Adrenal gland (tissue), 12 donors: ENCODE measurements around the gene SLC6A3. TPM values are rescaled to one million over a fixed set of nuclear protein-coding genes. Genes with fewer than 3 reads are reported as not detected.

ENCODE experiments used
- DNase-seq, 7 donors: peaks; one replicate each; pipeline ENCODE4 v3.0.0-alpha.2; 2019 to 2020
- H3K27ac ChIP-seq, 5 donors: fragments of 200-600 bp; sonication (generic) in 4 of 5; 1 replicate in 3 of 5; 2 replicates in 2 of 5; pipeline versions ENCODE4 v1.5.1 to v1.8.0; 2016 to 2020; ENCODE audit warnings: mild to moderate bottlenecking in 1 of 5
- H3K27me3 ChIP-seq: fragments of 200-600 bp; 2 replicates; pipeline ENCODE4 v1.8.0; 2021
- H3K36me3 ChIP-seq, 2 donors: fragments of 200-600 bp; replicated peaks in 1 of 2; 1 replicate in 1 of 2; 2 replicates in 1 of 2; pipeline versions ENCODE4 v1.5.1 to v1.8.0; 2018 to 2022
- H3K4me1 ChIP-seq, 2 donors: fragments of 200-600 bp; replicated peaks in 1 of 2; 1 replicate in 1 of 2; 2 replicates in 1 of 2; pipeline versions ENCODE4 v1.5.1 to v1.8.0; 2018 to 2021
- H3K4me3 ChIP-seq, 4 donors: fragments of 200-600 bp; sonication (generic) in 3 of 4; one replicate each; pipeline ENCODE4 v1.5.1; 2016 to 2018
- H3K9me3 ChIP-seq, 3 donors: fragments of 200-600 bp; sonication (generic) in 1 of 3; replicated peaks in 1 of 3; 1 replicate in 2 of 3; 2 replicates in 1 of 3; pipeline versions ENCODE4 v1.5.1 to v1.8.0; 2016 to 2021
- CTCF ChIP-seq, 6 experiments: fragments of 450-650 bp in 4 of 6; fragments of 200-600 bp in 2 of 6; sonication (generic) in 1 of 6; IDR thresholded peaks; 1 replicate in 5 of 6; 2 replicates in 1 of 6; pipeline versions ENCODE4 v1.5.1 to v1.8.0; 2016 to 2021; ENCODE audit warnings: antibody characterized with exemption in 6 of 6, mild to moderate bottlenecking in 2 of 6, moderate library complexity in 1 of 6
- POLR2A ChIP-seq, 2 donors: fragments of 450-650 bp; IDR thresholded peaks; one replicate each; pipeline ENCODE4 v1.6.1; 2017; ENCODE audit warnings: antibody characterized with exemption in 2 of 2, mild to moderate bottlenecking in 2 of 2, moderate library complexity in 1 of 2
- WGBS, 4 donors: extraction: QIAGEN DNeasy Blood & Tissue Kit in 2 of 4; methylation state at CpG; one replicate each; pipeline versions ENCODE4 v1.1.5 to v1.1.7; 2013 to 2017; 5-methylcytosine and 5-hydroxymethylcytosine counted together
- intact Hi-C, 2 donors: fragments of 100-400 bp; cut with DNase I; formaldehyde crosslinking; loops; one replicate each; pipeline versions ENCODE4 v1.14.1 to v1.15.0; 2022 to 2023
- polyA plus RNA-seq, 3 donors: library from polyadenylated mRNA; stranded (reverse); fragments of 200-250 nt in 2 of 3; fragments of 350-450 nt in 1 of 3; fragmentation: Illumina TruSeq in 1 of 3; extraction: RNeasy Lipid Tissue Mini Kit (QIAGEN cat#74804) in 1 of 3; gene quantifications; one replicate each; pipeline ENCODE4 v1.2.3, GENCODE V29; 2013 to 2014
- total RNA-seq, 9 donors: library from RNA; depleted of rRNA in 4 of 9; stranded (reverse); fragments of >200 nt in 4 of 9; fragments of 120-200 nt in 1 of 9; fragmentation: NEBNext Ultra II Directional in 1 of 9; extraction: Animal tissue kit (Norgen Biotek cat#: 25700) in 1 of 9; gene quantifications; one replicate each; pipeline versions ENCODE4 v1.1.0 to v1.2.4, GENCODE V29; 2013 to 2023
- donor health status: healthy with polysubstance abuse.
- donor health status: Bipolar disorder and iron deficiency.
- donor health status: DM: yes; HTN: yes; CAD: no.
- donor health status: DM: no; HTN: no; CAD: no.
- donor health status: DM: no; HTN: no; CAD: no.
- donor health status: DM: yes; HTN: yes; CAD: no.

The SLC6A3 gene
- total and polyA plus RNA-seq, 12 donors, result 0.10 TPM; not detected in 11

GRCh38 chr5:1359031-1359645 is 86.1 kb downstream of the SLC6A3 start:
- intact Hi-C loops, result no loop called here
- Histone ChIP-seq H3K4me3 (no peak overlapping the region), H3K27me3 (peaks cover 37% of the 10 kb centered on the region), H3K9me3 (no peaks in the 10 kb centered on the region), H3K36me3 (no peaks in the 10 kb centered on the region), H3K4me1 (no peaks in the 10 kb centered on the region), H3K27ac (no peak overlapping the region)
- 60 to 69% (median 66%) methylated on average over 13 to 31 of the region's 31 CpGs for WGBS, 4 donors
- DNase-seq, result no peak
- no peak for TF ChIP-seq POLR2A (IDR thresholded peaks at IDR 0.05)
- TF ChIP-seq CTCF (IDR thresholded peaks at IDR 0.05), result no peak

- Histone ChIP-seq H3K27ac (no peak overlapping the region), H3K4me1 (no peaks in the 10 kb centered on the region), H3K27me3 (peaks cover 37% of the 10 kb centered on the region), H3K4me3 (no peak overlapping the region), H3K36me3 (no peaks in the 10 kb centered on the region), H3K9me3 (no peaks in the 10 kb centered on the region)
- TF ChIP-seq CTCF (IDR thresholded peaks at IDR 0.05), result no peak
- TF ChIP-seq POLR2A (IDR thresholded peaks at IDR 0.05), result no peak
- WGBS, 4 donors, result 67 to 83% (median 74%) methylated on average over 4 to 10 of the region's 10 CpGs
- intact Hi-C loops, result no loop called here
- DNase-seq, result no peak
These were observed 86.6 kb downstream of the SLC6A3 start for GRCh38 chr5:1358726-1359025.

- Histone ChIP-seq H3K4me3 (no peak overlapping the region), H3K27me3 (peaks cover 37% of the 10 kb centered on the region), H3K9me3 (no peaks in the 10 kb centered on the region), H3K4me1 (no peaks in the 10 kb centered on the region), H3K36me3 (no peaks in the 10 kb centered on the region), H3K27ac (no peak overlapping the region)
- TF ChIP-seq CTCF (IDR thresholded peaks at IDR 0.05) (no peak), POLR2A (IDR thresholded peaks at IDR 0.05) (no peak)
- no peak for DNase-seq
- intact Hi-C loops, result no loop called here
- 73 to 85% (median 78%) methylated on average over 18 to 25 of the region's 25 CpGs for WGBS, 4 donors
These were observed 87.1 kb downstream of the SLC6A3 start for GRCh38 chr5:1357946-1358725.

- peaks cover 32% of the 10 kb centered on the region for H3K27me3 ChIP-seq
- no peaks in the 10 kb centered on the region for H3K36me3 ChIP-seq
- no peaks in the 10 kb centered on the region for H3K4me1 ChIP-seq
- TF ChIP-seq CTCF (IDR thresholded peaks at IDR 0.05), result no peak
- TF ChIP-seq POLR2A (IDR thresholded peaks at IDR 0.05), result no peak
- H3K4me3 ChIP-seq, result no peak overlapping the region
- no peak overlapping the region for H3K27ac ChIP-seq
- intact Hi-C loops, result no loop called here
- WGBS, 4 donors, result 66 to 70% (median 68%) methylated on average over 27 to 28 of the region's 28 CpGs
- no peak for DNase-seq
- no peaks in the 10 kb centered on the region for H3K9me3 ChIP-seq
These were observed 88.1 kb downstream of the SLC6A3 start for GRCh38 chr5:1356873-1357787.
